OCI-LY7 (cell line): ENCODE results near the gene FAM193A. TPM values are rescaled to one million over a fixed set of nuclear protein-coding genes. Genes with fewer than 3 reads are reported as not detected.

ENCODE experiments used
- BruUV-seq: library from RNA; stranded (reverse); fragments of 400-500 nt; replicated peaks from 2 replicates; lab custom pipeline; 2021; lab: Mats Ljungman, UMichigan
- CTCF ChIA-PET: fragments of 300-600 bp; sonication (Branson Sonifier 250); formaldehyde crosslinking; loops from one replicate; lab custom pipeline; 2022; ENCODE audit warnings: antibody characterized with exemption; ENCODE audit not compliant: unreplicated experiment; lab: Charles Lee
- POLR2A ChIA-PET: fragments of 300-600 bp; sonication (Branson Sonifier 250); formaldehyde crosslinking; loops from one replicate; lab custom pipeline; 2022; ENCODE audit warnings: antibody characterized with exemption; lab: Charles Lee
- DNase-seq: peaks from one replicate; pipeline ENCODE4 v3.0.0-alpha.2; 2015; ENCODE audit warnings: low spot score
- H2AFZ ChIP-seq: fragments of 200-600 bp; sonication (generic), shearing (Covaris generic); 2 replicates; pipeline ENCODE4 v1.6.1; 2014; ENCODE audit warnings: mild to moderate bottlenecking, antibody characterized with exemption, low read length, moderate library complexity
- H3K27ac ChIP-seq: fragments of 200-600 bp; sonication (generic); 2 replicates; pipeline ENCODE4 v1.5.1; 2014; ENCODE audit warnings: mixed run types, low read depth, mild to moderate bottlenecking, moderate library complexity, low read length, inconsistent platforms; ENCODE audit not compliant: poor library complexity, severe bottlenecking
- H3K36me3 ChIP-seq: fragments of 200-600 bp; sonication (generic); 2 replicates; pipeline ENCODE4 v1.6.1; 2014; ENCODE audit warnings: mild to moderate bottlenecking, antibody characterized with exemption, low read length, moderate library complexity, mixed read lengths; ENCODE audit not compliant: insufficient read depth
- H3K4me1 ChIP-seq: fragments of 200-600 bp; sonication (generic); 2 replicates; pipeline ENCODE4 v1.5.1; 2014; ENCODE audit warnings: mild to moderate bottlenecking, low read length; ENCODE audit not compliant: insufficient read depth, poor library complexity, severe bottlenecking
- H3K4me2 ChIP-seq: fragments of 200-600 bp; sonication (generic); 2 replicates; pipeline ENCODE4 v1.6.1; 2014; ENCODE audit warnings: mild to moderate bottlenecking, low read length
- H3K4me3 ChIP-seq: fragments of 200-600 bp; sonication (generic); 2 replicates; pipeline ENCODE4 v1.5.1; 2014; ENCODE audit warnings: mild to moderate bottlenecking, low read depth, low read length; ENCODE audit not compliant: poor library complexity, severe bottlenecking
- H3K79me2 ChIP-seq: fragments of 200-600 bp; sonication (generic); 2 replicates; pipeline ENCODE4 v1.6.1; 2016; ENCODE audit warnings: low read depth, mild to moderate bottlenecking, low read length, moderate library complexity, mixed read lengths; ENCODE audit not compliant: insufficient read depth
- H3K9me2 ChIP-seq: fragments of 200-600 bp; sonication (generic); 2 replicates; pipeline ENCODE4 v1.6.1; 2016; ENCODE audit warnings: mild to moderate bottlenecking, low read length, mixed read lengths; ENCODE audit not compliant: insufficient read depth
- H3K9me3 ChIP-seq: fragments of 200-600 bp; sonication (generic); 2 replicates; pipeline ENCODE4 v1.6.1; 2014; ENCODE audit warnings: mild to moderate bottlenecking, mixed run types, low read length, mixed read lengths
- H4K20me1 ChIP-seq: fragments of 200-600 bp; sonication (generic); 2 replicates; pipeline ENCODE4 v1.6.1; 2014; ENCODE audit warnings: mild to moderate bottlenecking, antibody characterized with exemption, low read length, moderate library complexity, mixed read lengths; ENCODE audit not compliant: insufficient read depth
- EZH2phosphoT487 ChIP-seq: fragments of 200-600 bp; sonication (generic); IDR thresholded peaks from 2 replicates; pipeline ENCODE4 v1.6.1; 2018; ENCODE audit warnings: low read depth, borderline replicate concordance, mild to moderate bottlenecking, mixed run types, antibody characterized with exemption, low read length, moderate library complexity, mixed read lengths
- intact Hi-C: fragments of 100-400 bp; cut with micrococcal nuclease; formaldehyde crosslinking; loops from one replicate; pipeline ENCODE4 v1.10.0; 2022; ENCODE audit not compliant: unreplicated experiment
- total RNA-seq, 2 experiments: library from RNA; depleted of rRNA in 1 of 2; stranded (reverse); fragments of >200 nt in 1 of 2; shearing (Covaris generic) in 1 of 2; gene quantifications; 2 replicates each; pipeline ENCODE4 v1.2.3, GENCODE V29; 2014 to 2022
- TF ChIP-seq, protein P1 (sequence below): fragments of 200-600 bp; sonication (generic); conservative IDR thresholded peaks from 2 replicates; pipeline ENCODE4 v1.5.1; 2014; ENCODE audit warnings: mild to moderate bottlenecking, antibody characterized with exemption, low read length, moderate library complexity, mixed read lengths

FAM193A gene
- total RNA-seq, 2 experiments from 2014 or later = 17.8 to 36.7 TPM

DNA sequence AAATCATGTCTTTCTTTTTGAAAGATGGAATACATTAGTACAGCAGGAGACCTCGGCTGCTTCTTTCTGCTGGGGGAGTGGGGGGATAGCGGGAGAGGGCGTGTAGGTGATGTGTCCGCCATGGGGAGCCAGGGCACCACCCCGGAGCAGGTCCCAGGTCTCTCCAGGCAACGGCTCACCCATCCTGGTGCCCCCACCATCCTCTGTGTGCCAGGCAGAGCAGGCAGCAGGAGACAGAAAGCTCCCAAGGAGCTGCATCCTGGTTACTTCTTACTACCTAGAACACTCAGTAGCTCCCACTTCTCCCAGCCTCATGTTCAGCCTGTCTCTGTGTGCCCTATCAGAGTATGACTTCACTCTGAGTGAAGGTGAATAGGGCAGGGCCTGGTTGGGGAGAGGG is 196.1 kb downstream of the FAM193A start:
- DNase-seq = no peak
- POLR2A ChIA-PET = no interaction called here
- no TSS peak for BruUV-seq
- H2AFZ ChIP-seq = no peak overlapping the region
- TF ChIP-seq EZH2phosphoT487 = no peak
- TF ChIP-seq, protein P1, sequence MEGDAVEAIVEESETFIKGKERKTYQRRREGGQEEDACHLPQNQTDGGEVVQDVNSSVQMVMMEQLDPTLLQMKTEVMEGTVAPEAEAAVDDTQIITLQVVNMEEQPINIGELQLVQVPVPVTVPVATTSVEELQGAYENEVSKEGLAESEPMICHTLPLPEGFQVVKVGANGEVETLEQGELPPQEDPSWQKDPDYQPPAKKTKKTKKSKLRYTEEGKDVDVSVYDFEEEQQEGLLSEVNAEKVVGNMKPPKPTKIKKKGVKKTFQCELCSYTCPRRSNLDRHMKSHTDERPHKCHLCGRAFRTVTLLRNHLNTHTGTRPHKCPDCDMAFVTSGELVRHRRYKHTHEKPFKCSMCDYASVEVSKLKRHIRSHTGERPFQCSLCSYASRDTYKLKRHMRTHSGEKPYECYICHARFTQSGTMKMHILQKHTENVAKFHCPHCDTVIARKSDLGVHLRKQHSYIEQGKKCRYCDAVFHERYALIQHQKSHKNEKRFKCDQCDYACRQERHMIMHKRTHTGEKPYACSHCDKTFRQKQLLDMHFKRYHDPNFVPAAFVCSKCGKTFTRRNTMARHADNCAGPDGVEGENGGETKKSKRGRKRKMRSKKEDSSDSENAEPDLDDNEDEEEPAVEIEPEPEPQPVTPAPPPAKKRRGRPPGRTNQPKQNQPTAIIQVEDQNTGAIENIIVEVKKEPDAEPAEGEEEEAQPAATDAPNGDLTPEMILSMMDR = no peak
- H3K9me3 ChIP-seq = no peaks in the 10 kb centered on the region
- no peaks in the 10 kb centered on the region for H3K79me2 ChIP-seq
- no peaks in the 10 kb centered on the region for H3K4me1 ChIP-seq
- intact Hi-C loops = no loop called here
- H4K20me1 ChIP-seq = no peaks in the 10 kb centered on the region
- H3K27ac ChIP-seq = no peak overlapping the region
- peaks cover 25% of the 10 kb centered on the region for H3K36me3 ChIP-seq
- no peak overlapping the region for H3K4me2 ChIP-seq
- CTCF ChIA-PET = no interaction called here
- H3K9me2 ChIP-seq = no peaks in the 10 kb centered on the region
- H3K4me3 ChIP-seq = no peak overlapping the region

DNA sequence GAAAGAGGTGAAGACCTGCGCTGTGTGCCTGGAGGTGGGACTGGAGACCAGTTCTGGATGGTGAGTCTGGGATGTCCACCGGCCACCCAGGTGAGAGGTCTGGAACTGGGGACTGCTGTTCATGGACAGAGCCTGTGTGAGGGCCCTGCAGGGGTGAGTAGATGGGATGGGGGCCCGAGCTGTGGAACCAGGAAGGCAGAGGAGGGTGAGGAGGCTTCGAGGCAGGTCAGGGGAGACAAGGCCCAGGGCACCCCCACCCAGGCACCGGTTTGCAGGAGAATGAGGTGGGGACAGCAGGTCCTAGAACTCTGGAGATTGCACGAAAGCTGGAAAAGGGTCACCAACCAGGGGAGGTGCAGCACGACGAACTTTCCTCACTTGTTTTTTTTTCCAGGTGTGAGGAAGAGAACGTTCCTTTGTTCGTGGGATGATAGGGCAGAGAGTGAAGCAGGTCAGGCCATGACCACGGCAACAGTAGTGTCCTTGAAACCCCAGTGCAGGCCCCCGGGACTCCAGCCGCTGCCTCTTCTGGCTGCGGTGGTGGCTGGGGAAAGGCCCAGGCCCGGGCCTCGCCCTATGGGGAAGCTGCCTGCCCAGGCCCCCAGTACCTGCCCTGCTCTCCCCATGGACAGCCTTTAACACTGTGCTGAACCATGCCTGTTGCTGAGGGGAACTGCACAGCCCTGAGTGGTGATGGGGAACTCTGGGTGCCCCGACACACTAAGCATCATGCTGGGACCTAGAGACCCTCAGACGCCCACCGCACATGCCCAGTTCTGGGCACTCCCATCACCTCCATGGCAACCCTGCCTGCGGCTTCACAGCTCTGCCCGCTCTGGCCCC is 196.8 kb downstream of the FAM193A start:
- peaks cover 25% of the 10 kb centered on the region for H3K36me3 ChIP-seq
- intact Hi-C loops = no loop called here
- BruUV-seq = no TSS peak

More for the DNA sequence above, 196.8 kb downstream of the FAM193A start:
- no peaks in the 10 kb centered on the region for H3K79me2 ChIP-seq
- no peaks in the 10 kb centered on the region for H3K9me3 ChIP-seq
- no peaks in the 10 kb centered on the region for H4K20me1 ChIP-seq
- no peaks in the 10 kb centered on the region for H3K9me2 ChIP-seq
- CTCF ChIA-PET = no interaction called here
- no peaks in the 10 kb centered on the region for H3K4me1 ChIP-seq
- no peak overlapping the region for H3K4me3 ChIP-seq
- H3K27ac ChIP-seq = no peak overlapping the region
- no peak overlapping the region for H3K4me2 ChIP-seq
- TF ChIP-seq, protein P1 = no peak
- no peak for TF ChIP-seq EZH2phosphoT487
- POLR2A ChIA-PET = no interaction called here
- H2AFZ ChIP-seq = no peak overlapping the region
- no peak for DNase-seq
